Measurements from ENCODE around the gene DBH. TPM values are rescaled to one million over a fixed set of nuclear protein-coding genes. Genes with fewer than 3 reads are reported as not detected.

The DBH gene
- 1.8 TPM for total RNA-seq (ENCODE audit: unreplicated experiment)
- long read RNA-seq, result 0 reads

DNA sequence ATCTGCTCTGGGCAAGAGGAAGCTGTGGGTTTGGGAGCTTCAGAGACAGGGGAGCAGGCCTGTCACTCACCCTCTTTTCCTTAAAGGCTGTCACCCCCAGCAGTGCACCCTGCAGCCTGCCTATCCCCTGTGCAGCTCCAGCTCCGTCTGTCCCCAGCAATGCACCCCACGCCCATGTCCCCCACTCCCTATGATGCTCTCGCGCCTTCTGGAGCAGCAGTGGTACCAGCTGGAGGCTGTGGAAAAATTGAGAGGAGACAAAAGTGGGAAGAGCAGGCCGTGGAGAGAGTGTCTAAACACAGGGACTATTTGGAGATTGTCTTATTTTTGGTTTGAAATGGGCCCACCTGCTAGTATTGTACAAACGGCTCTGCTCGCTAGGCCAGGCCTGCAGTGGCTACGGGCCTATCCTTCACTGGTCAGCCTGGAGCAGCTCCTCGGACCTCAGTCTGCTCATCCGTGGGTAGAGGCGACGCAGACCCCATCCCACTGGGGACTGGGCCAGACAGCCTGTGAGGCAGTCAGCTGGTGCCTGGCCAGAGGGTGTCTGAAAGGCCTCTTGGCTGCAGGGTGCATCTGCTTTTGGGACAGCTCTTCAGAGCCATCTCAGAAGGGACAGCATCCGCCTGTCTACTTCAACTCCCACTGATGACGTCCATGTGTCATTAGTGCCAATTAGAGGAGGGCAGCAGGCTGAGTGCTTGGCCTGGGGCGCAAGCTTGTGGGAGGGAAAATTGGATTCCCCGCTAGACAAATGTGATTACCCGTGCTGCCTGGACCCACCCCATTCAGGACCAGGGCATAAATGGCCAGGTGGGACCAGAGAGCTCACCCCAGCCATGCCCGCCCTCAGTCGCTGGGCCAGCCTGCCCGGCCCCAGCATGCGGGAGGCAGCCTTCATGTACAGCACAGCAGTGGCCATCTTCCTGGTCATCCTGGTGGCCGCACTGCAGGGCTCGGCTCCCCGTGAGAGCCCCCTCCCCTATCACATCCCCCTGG lies at the start of gene DBH:
Gene DBH, plus strand, starts transcription at position 831 of the 999 bp plus-strand sequence. Its CDS starts 9 bp downstream, at position 840.
- DNase-seq, result peak; percentile 64
- H3K9me3 Mint-ChIP-seq (ENCODE audit: unreplicated experiment), result peaks cover 18% of the 10 kb centered on the region
- TF ChIP-seq, protein P1, sequence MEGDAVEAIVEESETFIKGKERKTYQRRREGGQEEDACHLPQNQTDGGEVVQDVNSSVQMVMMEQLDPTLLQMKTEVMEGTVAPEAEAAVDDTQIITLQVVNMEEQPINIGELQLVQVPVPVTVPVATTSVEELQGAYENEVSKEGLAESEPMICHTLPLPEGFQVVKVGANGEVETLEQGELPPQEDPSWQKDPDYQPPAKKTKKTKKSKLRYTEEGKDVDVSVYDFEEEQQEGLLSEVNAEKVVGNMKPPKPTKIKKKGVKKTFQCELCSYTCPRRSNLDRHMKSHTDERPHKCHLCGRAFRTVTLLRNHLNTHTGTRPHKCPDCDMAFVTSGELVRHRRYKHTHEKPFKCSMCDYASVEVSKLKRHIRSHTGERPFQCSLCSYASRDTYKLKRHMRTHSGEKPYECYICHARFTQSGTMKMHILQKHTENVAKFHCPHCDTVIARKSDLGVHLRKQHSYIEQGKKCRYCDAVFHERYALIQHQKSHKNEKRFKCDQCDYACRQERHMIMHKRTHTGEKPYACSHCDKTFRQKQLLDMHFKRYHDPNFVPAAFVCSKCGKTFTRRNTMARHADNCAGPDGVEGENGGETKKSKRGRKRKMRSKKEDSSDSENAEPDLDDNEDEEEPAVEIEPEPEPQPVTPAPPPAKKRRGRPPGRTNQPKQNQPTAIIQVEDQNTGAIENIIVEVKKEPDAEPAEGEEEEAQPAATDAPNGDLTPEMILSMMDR (IDR thresholded peaks at IDR 0.05; ENCODE audit: partially characterized antibody, unreplicated experiment), result no peak
- no peaks in the 10 kb centered on the region for H3K36me3 Mint-ChIP-seq (ENCODE audit: unreplicated experiment)
- peak within 1 kb of the TSS; percentile 42 for H3K4me3 Mint-ChIP-seq (ENCODE audit: unreplicated experiment)
- peaks cover 29% of the 10 kb centered on the region for H3K27me3 Mint-ChIP-seq (ENCODE audit: unreplicated experiment)
- peaks cover 43% of the 10 kb centered on the region for H3K4me1 Mint-ChIP-seq (ENCODE audit: low read depth, unreplicated experiment)
- H3K27ac Mint-ChIP-seq (ENCODE audit: unreplicated experiment), result peak within 1 kb of the TSS; percentile 88

DNA sequence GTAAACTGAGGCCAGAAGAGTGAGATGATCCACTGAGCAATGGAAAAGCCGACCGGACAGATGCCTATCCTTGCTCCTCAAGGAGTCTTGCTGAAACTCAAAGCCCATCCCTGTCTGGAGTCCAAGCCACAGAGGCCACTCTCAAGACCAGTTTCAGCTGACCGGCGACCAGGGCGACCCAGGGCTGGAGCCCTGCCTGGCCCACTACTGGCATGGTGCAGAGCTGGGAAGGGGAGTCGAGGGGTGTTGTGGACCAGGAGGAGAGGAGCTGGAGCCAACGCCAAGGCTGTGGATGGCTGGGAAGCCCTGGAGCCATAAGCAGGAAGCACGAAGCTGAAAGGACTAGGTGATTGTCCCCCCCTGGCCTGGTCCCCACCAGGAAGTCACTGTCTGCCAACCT lies 49.1 kb upstream of the DBH start:
- peaks cover 5% of the 10 kb centered on the region for H3K36me3 Mint-ChIP-seq (ENCODE audit: unreplicated experiment)
- H3K9me3 Mint-ChIP-seq (ENCODE audit: unreplicated experiment), result peaks cover 3% of the 10 kb centered on the region
- H3K4me1 Mint-ChIP-seq (ENCODE audit: low read depth, unreplicated experiment), result peaks cover 16% of the 10 kb centered on the region
- peaks cover 2% of the 10 kb centered on the region for H3K27me3 Mint-ChIP-seq (ENCODE audit: unreplicated experiment)
- TF ChIP-seq, protein P1 (IDR thresholded peaks at IDR 0.05; ENCODE audit: partially characterized antibody, unreplicated experiment), result no peak
- no peak overlapping the region for H3K27ac Mint-ChIP-seq (ENCODE audit: unreplicated experiment)
- DNase-seq, result no peak
- H3K4me3 Mint-ChIP-seq (ENCODE audit: unreplicated experiment), result no peak overlapping the region

DNA sequence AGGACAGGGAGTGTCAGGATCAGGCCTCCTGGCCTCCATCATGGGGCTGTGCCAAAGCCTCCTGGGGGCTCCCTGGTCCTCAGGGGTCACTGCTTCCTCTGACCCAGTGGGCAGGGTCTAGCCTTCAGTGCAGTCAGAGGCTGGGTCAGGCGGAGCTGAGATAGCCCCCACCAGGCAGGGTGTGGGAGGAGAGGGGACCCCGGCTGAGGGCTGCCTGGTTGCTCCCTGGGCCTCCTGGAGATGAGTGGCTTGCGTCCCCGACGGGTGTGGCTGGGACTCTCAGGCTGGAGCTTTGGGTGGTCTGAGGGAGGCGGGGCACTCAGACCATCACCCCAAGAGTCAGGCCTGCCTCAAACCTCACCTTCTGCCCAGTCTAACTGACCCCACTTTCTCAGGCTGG lies 48.7 kb upstream of the DBH start:
- H3K9me3 Mint-ChIP-seq (ENCODE audit: unreplicated experiment), result peaks cover 3% of the 10 kb centered on the region
- H3K4me1 Mint-ChIP-seq (ENCODE audit: low read depth, unreplicated experiment), result peaks cover 15% of the 10 kb centered on the region
- H3K27me3 Mint-ChIP-seq (ENCODE audit: unreplicated experiment), result peaks cover 2% of the 10 kb centered on the region
- TF ChIP-seq, protein P1 (IDR thresholded peaks at IDR 0.05; ENCODE audit: partially characterized antibody, unreplicated experiment), result no peak
- peaks cover 5% of the 10 kb centered on the region for H3K36me3 Mint-ChIP-seq (ENCODE audit: unreplicated experiment)
- no peak for DNase-seq
- H3K27ac Mint-ChIP-seq (ENCODE audit: unreplicated experiment), result no peak overlapping the region
- no peak overlapping the region for H3K4me3 Mint-ChIP-seq (ENCODE audit: unreplicated experiment)

DNA sequence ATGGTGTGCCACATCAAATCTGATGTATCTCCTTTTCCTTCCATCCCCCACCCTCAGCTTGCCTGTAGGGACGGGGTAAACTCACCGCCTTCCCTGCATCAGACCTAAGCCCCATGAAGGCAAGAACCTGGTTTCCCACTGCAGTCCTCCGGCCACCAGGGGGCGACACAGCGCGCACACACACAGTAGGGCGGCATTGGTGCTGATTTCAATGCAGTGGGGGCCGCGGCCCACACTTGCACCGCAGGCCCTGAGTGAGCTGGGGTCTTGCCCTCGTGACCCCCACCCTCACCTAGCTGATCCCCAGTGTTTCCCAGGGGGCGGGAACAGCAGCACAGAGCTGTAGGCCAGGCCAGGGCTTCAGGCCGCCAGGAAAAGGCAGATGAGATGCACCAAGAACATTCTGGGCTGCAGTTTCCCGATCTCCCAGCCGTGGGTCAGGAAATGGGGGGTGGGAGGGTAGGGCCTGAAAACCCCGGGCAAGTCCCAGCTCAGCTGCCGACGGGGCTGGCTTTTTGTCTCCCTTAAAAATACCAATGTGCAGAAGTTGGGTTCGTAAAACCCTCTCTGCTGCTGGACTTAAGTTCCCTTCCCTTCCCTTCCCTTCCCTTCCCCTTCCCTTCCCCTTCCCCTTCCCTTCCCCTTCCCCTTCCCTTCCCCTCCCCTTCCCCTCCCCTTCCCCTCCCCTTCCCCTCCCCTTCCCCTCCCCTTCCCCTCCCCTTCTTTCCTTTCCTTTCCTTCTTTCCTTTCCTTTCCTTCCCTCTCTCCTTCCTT lies 46.5 kb upstream of the DBH start:
- peaks cover 7% of the 10 kb centered on the region for H3K27me3 Mint-ChIP-seq (ENCODE audit: unreplicated experiment)
- no peak for DNase-seq
- TF ChIP-seq, protein P1 (IDR thresholded peaks at IDR 0.05; ENCODE audit: partially characterized antibody, unreplicated experiment), result peak; percentile 76
- peaks cover 5% of the 10 kb centered on the region for H3K36me3 Mint-ChIP-seq (ENCODE audit: unreplicated experiment)
- H3K9me3 Mint-ChIP-seq (ENCODE audit: unreplicated experiment), result peaks cover 5% of the 10 kb centered on the region
- H3K27ac Mint-ChIP-seq (ENCODE audit: unreplicated experiment), result no peak overlapping the region
- no peak overlapping the region for H3K4me3 Mint-ChIP-seq (ENCODE audit: unreplicated experiment)
- H3K4me1 Mint-ChIP-seq (ENCODE audit: low read depth, unreplicated experiment), result peaks cover 9% of the 10 kb centered on the region

All from glutamatergic neuron (in vitro differentiated cells).